SK-N-SH treated with all-trans-retinoic acid at 6 μM for 48 hours (cell line): ENCODE results near the gene C19orf81.

Experiments
- BACH2 ChIP-seq: fragments of 250-450 bp; sonication (Bioruptor Pico); IDR thresholded peaks from 2 replicates; pipeline ENCODE4 v1.9.0; 2021; ENCODE audit warnings: mild to moderate bottlenecking, borderline replicate concordance
- CSDC2 ChIP-seq: fragments of 250-450 bp; sonication (Bioruptor Pico); IDR thresholded peaks from 2 replicates; pipeline ENCODE4 v1.5.0; 2020; ENCODE audit warnings: mild to moderate bottlenecking, moderate library complexity
- ISL1 ChIP-seq: fragments of 250-450 bp; sonication (Bioruptor Pico); IDR thresholded peaks from 2 replicates; pipeline ENCODE4 v2.1.2; 2022; ENCODE audit warnings: mild to moderate bottlenecking, moderate library complexity
- RARB ChIP-seq: fragments of 250-450 bp; sonication (Bioruptor Pico); IDR thresholded peaks from 2 replicates; pipeline ENCODE4 v1.8.0; 2021; ENCODE audit warnings: mild to moderate bottlenecking, moderate library complexity
- TOX ChIP-seq: fragments of 250-450 bp; sonication (Bioruptor Pico); IDR thresholded peaks from 2 replicates; pipeline ENCODE4 v1.8.0; 2021; ENCODE audit warnings: mild to moderate bottlenecking, moderate library complexity, borderline replicate concordance
- ZFP3 ChIP-seq: fragments of 250-450 bp; sonication (Bioruptor Pico); IDR thresholded peaks from 2 replicates; pipeline ENCODE4 v1.5.0; 2020; ENCODE audit warnings: mild to moderate bottlenecking, moderate library complexity
- ZFP30 ChIP-seq: fragments of 450-650 bp; formaldehyde crosslinking; IDR thresholded peaks from 2 replicates; pipeline ENCODE4 v1.5.0; 2022; ENCODE audit warnings: mild to moderate bottlenecking, moderate library complexity
- ZNF565 ChIP-seq: fragments of 450-650 bp; formaldehyde crosslinking; conservative IDR thresholded peaks from 2 replicates; pipeline ENCODE4 v1.5.0; 2020; ENCODE audit warnings: low read depth, mild to moderate bottlenecking, moderate library complexity
- TF ChIP-seq, protein P1 (sequence below): fragments of 250-450 bp; sonication (Bioruptor Pico); IDR thresholded peaks from 2 replicates; pipeline ENCODE4 v1.5.0; 2020; ENCODE audit warnings: mild to moderate bottlenecking, moderate library complexity
- TF ChIP-seq, protein P2 (sequence below): fragments of 250-450 bp; sonication (Bioruptor Pico); IDR thresholded peaks from 2 replicates; pipeline ENCODE4 v1.8.0; 2020; ENCODE audit warnings: mild to moderate bottlenecking, moderate library complexity, borderline replicate concordance

DNA sequence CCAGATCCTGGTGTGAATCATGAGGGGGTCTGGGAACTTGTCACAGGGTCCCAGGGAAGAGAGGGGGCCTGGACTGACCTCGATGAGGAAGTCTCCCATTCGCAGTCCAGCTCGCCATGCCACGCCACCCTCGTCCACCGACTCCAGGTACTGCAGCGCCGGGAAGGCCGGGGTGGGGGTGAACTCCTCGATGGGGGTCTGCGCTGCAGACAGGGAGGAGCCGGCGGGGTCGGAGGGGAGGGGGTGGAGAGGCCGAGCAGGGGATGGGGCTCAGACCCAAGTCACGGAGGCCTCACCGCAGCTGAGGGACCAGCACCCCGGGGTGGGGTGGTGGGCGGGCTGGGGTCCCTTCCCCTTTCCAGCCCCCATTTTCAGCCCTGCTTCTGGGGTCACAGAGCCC, 39.5 kb downstream of the C19orf81 start:
- TF ChIP-seq ZNF565 (CRISPR knock-in tag) (no peak), RARB (CRISPR knock-in tag) (no peak), CSDC2 (CRISPR knock-in tag) (no peak), ZFP30 (CRISPR knock-in tag) (no peak), ZFP3 (no peak), ISL1 (no peak), BACH2 (CRISPR knock-in tag) (no peak), TOX (CRISPR knock-in tag) (no peak)
- TF ChIP-seq, protein P1, sequence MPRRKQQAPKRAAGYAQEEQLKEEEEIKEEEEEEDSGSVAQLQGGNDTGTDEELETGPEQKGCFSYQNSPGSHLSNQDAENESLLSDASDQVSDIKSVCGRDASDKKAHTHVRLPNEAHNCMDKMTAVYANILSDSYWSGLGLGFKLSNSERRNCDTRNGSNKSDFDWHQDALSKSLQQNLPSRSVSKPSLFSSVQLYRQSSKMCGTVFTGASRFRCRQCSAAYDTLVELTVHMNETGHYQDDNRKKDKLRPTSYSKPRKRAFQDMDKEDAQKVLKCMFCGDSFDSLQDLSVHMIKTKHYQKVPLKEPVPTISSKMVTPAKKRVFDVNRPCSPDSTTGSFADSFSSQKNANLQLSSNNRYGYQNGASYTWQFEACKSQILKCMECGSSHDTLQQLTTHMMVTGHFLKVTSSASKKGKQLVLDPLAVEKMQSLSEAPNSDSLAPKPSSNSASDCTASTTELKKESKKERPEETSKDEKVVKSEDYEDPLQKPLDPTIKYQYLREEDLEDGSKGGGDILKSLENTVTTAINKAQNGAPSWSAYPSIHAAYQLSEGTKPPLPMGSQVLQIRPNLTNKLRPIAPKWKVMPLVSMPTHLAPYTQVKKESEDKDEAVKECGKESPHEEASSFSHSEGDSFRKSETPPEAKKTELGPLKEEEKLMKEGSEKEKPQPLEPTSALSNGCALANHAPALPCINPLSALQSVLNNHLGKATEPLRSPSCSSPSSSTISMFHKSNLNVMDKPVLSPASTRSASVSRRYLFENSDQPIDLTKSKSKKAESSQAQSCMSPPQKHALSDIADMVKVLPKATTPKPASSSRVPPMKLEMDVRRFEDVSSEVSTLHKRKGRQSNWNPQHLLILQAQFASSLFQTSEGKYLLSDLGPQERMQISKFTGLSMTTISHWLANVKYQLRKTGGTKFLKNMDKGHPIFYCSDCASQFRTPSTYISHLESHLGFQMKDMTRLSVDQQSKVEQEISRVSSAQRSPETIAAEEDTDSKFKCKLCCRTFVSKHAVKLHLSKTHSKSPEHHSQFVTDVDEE (CRISPR knock-in tag), result no peak
- TF ChIP-seq, protein P2, sequence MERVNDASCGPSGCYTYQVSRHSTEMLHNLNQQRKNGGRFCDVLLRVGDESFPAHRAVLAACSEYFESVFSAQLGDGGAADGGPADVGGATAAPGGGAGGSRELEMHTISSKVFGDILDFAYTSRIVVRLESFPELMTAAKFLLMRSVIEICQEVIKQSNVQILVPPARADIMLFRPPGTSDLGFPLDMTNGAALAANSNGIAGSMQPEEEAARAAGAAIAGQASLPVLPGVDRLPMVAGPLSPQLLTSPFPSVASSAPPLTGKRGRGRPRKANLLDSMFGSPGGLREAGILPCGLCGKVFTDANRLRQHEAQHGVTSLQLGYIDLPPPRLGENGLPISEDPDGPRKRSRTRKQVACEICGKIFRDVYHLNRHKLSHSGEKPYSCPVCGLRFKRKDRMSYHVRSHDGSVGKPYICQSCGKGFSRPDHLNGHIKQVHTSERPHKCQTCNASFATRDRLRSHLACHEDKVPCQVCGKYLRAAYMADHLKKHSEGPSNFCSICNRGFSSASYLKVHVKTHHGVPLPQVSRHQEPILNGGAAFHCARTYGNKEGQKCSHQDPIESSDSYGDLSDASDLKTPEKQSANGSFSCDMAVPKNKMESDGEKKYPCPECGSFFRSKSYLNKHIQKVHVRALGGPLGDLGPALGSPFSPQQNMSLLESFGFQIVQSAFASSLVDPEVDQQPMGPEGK (CRISPR knock-in tag), result no peak
